Common myeloid progenitor, CD34-positive (primary cell): ENCODE data around the gene PDIA4.

ENCODE experiments used
- CTCF ChIA-PET: fragments of 350-600 bp; sonication (Branson Sonifier 250); formaldehyde crosslinking; loops from one replicate; lab custom pipeline; 2021; ENCODE audit warnings: antibody characterized with exemption; lab: Charles Lee
- POLR2A ChIA-PET: fragments of 350-600 bp; sonication (Branson Sonifier 250); formaldehyde crosslinking; loops from one replicate; lab custom pipeline; 2021; ENCODE audit warnings: antibody characterized with exemption; lab: Charles Lee
- DNase-seq, 3 donors: peaks; one replicate each; pipeline versions ENCODE4 v3.0.0 to v3.0.0-alpha.2; 2013
- H3K27ac ChIP-seq, 2 experiments: 1 replicate in 1 of 2; 2 replicates in 1 of 2; pipeline ENCODE4 v1.7.0; 2013; ENCODE audit warnings: inconsistent platforms in 2 of 2, low read length in 2 of 2, mild to moderate bottlenecking in 2 of 2, low read depth in 1 of 2, moderate library complexity in 1 of 2; ENCODE audit not compliant: severe bottlenecking in 2 of 2, insufficient read depth in 1 of 2, poor library complexity in 1 of 2
- H3K27me3 ChIP-seq, 5 experiments: replicated peaks in 2 of 5; 1 replicate in 3 of 5; 2 replicates in 2 of 5; pipeline versions ENCODE4 v1.6.1 to v1.7.0; 2013; ENCODE audit warnings: low read length in 4 of 5, mild to moderate bottlenecking in 2 of 5, moderate library complexity in 2 of 5, inconsistent platforms in 1 of 5; ENCODE audit not compliant: insufficient read depth in 5 of 5, control insufficient read depth in 4 of 5
- H3K36me3 ChIP-seq, 4 experiments: 1 replicate in 2 of 4; 2 replicates in 2 of 4; pipeline versions ENCODE4 v1.6.1 to v1.7.0; 2013; ENCODE audit warnings: low read length in 3 of 4, control low read depth in 1 of 4, mild to moderate bottlenecking in 1 of 4; ENCODE audit not compliant: control insufficient read depth in 4 of 4, insufficient read depth in 4 of 4
- H3K4me1 ChIP-seq, 4 experiments: 1 replicate in 3 of 4; 2 replicates in 1 of 4; pipeline versions ENCODE4 v1.6.1 to v1.7.1; 2013; ENCODE audit warnings: low read length in 3 of 4, mild to moderate bottlenecking in 3 of 4, control low read depth in 1 of 4, inconsistent platforms in 1 of 4, moderate library complexity in 1 of 4; ENCODE audit not compliant: control insufficient read depth in 4 of 4, insufficient read depth in 4 of 4; ENCODE audit errors: control extremely low read depth in 1 of 4
- H3K4me3 ChIP-seq, 7 experiments: 1 replicate in 4 of 7; 2 replicates in 3 of 7; pipeline versions ENCODE4 v1.5.1 to v1.7.0; 2013; ENCODE audit warnings: mild to moderate bottlenecking in 7 of 7, low read length in 6 of 7, moderate library complexity in 6 of 7, inconsistent platforms in 2 of 7, low read depth in 2 of 7, control low read depth in 1 of 7; ENCODE audit not compliant: insufficient read depth in 4 of 7, control insufficient read depth in 1 of 7; ENCODE audit errors: extremely low read depth in 1 of 7
- H3K9me3 ChIP-seq, 5 experiments: 1 replicate in 4 of 5; 2 replicates in 1 of 5; pipeline versions ENCODE4 v1.6.1 to v1.7.1; 2013; ENCODE audit warnings: low read length in 4 of 5, mild to moderate bottlenecking in 2 of 5, inconsistent platforms in 1 of 5, low read depth in 1 of 5, moderate library complexity in 1 of 5; ENCODE audit not compliant: control insufficient read depth in 4 of 5, insufficient read depth in 2 of 5; ENCODE audit errors: control extremely low read depth in 1 of 5
- WGBS: methylation state at CpG from one replicate; pipeline ENCODE4 v1.1.5; 2013; ENCODE audit not compliant: insufficient coverage; 5-methylcytosine and 5-hydroxymethylcytosine counted together

The PDIA4 gene

DNA sequence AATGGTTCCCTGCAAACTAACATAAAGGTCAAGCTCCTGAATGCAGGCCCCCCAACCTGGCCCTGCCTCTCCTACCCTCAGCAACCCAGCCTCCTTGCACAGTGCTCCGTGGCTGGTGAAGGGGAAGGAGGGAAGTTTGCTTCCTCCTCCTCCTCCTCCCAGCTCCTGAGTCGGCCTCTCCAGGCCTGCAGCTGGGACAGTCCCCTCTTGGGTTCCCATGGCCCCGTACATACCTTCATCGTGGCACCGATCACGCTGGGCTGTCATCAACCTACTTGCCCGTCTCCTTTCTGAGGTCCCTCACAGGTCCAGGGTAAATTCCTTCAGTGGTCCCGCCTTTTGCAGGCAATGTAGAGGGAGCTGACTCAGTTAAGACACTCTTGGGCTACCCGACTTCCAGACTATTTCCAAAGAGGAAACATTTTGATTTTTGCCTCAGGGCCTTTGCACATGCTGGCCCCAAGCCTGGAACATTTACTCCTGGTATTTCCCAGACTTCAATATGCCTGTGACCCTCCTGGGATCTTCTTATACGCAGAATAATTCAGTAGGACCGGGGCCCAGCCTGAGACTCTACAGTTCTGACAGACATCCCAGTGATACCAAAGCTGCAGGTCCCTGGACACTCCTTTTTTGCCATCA, 26.8 kb downstream of the PDIA4 start:
- CTCF ChIA-PET = interaction anchor here (1.4 to 2.7 kb wide), 3 partner anchors 8 to 64 kb away, joined by 4 to 16 read pairs (median 10); no protein-coding TSS in a partner anchor
- Histone ChIP-seq H3K27ac (no peak overlapping the region), H3K9me3 (no peaks in the 10 kb centered on the region), H3K4me3 (no peak overlapping the region), H3K36me3 (peaks cover 7 to 48% (median 32%) of the 10 kb centered on the region in 4 experiments), H3K27me3 (no peaks in the 10 kb centered on the region), H3K4me1 (no peaks in the 10 kb centered on the region)
- POLR2A ChIA-PET = no interaction called here
- 89% methylated on average over 10 of the region's 11 CpGs for WGBS
- no peak for DNase-seq

DNA sequence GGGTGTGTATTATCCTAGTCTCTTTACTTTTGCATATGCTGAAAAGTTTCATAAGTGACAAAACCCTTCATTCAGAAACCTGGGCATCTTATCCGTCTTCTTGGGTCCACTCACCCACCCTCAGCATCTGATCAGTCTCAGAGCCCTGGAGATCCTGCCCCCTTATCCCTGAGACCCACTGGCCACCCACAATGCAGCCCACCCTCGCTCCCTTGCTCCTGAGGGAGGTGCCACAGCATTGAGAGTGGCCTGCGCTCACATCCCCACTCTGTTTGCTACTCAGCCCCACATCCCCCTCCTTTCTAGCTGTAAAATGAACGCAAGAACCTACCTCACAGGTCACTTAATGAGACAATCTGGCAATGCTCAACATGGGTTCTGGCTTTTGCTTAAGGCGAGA, 27.3 kb downstream of the PDIA4 start:
- Histone ChIP-seq H3K4me1 (no peaks in the 10 kb centered on the region), H3K9me3 (no peaks in the 10 kb centered on the region), H3K27ac (no peak overlapping the region), H3K4me3 (no peak overlapping the region), H3K36me3 (peaks cover 7 to 42% (median 28%) of the 10 kb centered on the region in 4 experiments), H3K27me3 (no peaks in the 10 kb centered on the region)
- ChIA-PET CTCF (interaction anchor here (1.4 to 2.7 kb wide), 3 partner anchors 9 to 65 kb away, joined by 4 to 16 read pairs (median 10); no protein-coding TSS in a partner anchor), POLR2A (no interaction called here)
- 89% methylated on average over 3 of the region's 5 CpGs for WGBS
- no peak for DNase-seq

DNA sequence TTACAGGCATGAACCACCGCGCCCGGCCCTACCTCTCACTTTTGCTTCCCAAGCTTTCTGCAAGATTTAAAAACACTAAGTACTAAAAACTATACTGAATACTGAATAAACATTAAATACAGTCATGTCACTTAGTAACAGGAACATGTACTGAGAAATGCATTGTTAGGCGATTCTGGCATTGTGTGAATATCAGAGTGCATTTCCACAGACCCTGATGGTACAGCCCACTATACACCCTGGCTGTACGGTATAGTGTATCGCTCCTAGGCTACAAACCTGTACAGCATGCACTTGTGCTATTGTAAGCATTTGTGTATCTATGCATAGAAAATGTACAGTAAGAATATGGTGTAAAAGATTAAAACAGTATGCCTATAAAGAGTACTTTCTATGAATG, 29.1 kb downstream of the PDIA4 start:
- H3K4me1 ChIP-seq = no peaks in the 10 kb centered on the region
- peaks cover 4 to 26% (median 19%) of the 10 kb centered on the region in 4 experiments for H3K36me3 ChIP-seq
- DNase-seq = no peak
- CTCF ChIA-PET = interaction anchor here (0.7 to 2.7 kb wide), 6 partner anchors 8 to 67 kb away, joined by 3 to 10 read pairs (median 3); no protein-coding TSS in a partner anchor
- POLR2A ChIA-PET = no interaction called here
- H3K9me3 ChIP-seq = no peaks in the 10 kb centered on the region
- 100% methylated on average over 1 of the region's 6 CpGs for WGBS
- H3K27ac ChIP-seq = no peak overlapping the region
- no peak overlapping the region for H3K4me3 ChIP-seq
- H3K27me3 ChIP-seq = no peaks in the 10 kb centered on the region

DNA sequence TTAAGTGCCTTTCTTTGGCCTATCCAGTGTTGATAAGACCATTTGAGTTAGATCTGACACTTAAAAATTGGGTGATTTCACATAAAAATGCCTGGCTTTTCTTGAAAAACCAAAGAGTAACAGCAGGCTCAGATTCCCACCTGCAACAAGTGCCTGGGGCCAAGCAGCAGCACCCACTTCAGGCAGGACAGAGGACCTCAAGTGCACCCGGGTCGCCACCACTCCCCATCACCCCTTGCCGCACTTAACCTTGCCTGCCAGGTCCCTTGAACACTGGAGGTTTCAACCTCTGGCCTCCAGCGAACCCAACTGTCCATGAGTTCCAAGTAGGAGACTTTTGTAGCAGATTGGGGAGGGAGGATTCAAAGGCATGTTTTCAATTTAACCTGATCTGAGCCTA, 30.8 kb downstream of the PDIA4 start:
- Histone ChIP-seq H3K27me3 (no peaks in the 10 kb centered on the region), H3K4me3 (no peak overlapping the region), H3K36me3 (peaks cover 0 to 10% (median 7%) of the 10 kb centered on the region in 4 experiments), H3K4me1 (no peaks in the 10 kb centered on the region), H3K9me3 (no peaks in the 10 kb centered on the region), H3K27ac (no peak overlapping the region)
- POLR2A ChIA-PET = no interaction called here
- CTCF ChIA-PET = no interaction called here
- whole genome bisulfite sequencing = 100% methylated on average over 2 of the region's 4 CpGs
- no peak for DNase-seq

DNA sequence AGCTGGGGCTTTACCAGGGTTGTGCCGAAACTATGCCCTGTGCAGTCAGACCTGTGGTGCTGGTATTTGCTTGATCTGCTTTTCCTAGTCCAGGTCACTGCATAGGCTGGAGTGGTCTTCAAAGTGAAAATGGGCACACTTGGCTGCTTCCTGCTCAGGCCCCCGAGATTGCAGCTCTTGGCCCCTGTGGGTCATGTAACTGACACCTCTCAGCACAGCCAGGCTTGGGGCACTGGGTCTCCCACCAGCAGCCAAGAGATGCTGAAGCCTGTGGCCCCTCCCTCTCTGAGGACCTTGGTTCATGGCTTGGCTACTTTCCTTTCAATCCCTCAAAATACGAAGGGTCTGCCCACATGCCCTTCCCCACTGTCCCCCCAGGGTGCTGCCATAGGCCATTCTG, 33.7 kb downstream of the PDIA4 start:
- ChIA-PET CTCF (interaction anchor here (1.1 to 2.5 kb wide), 4 partner anchors 11 to 42 kb away, joined by 3 to 10 read pairs (median 8); no protein-coding TSS in a partner anchor), POLR2A (no interaction called here)
- WGBS = 100% methylated on average over 3 of the region's 3 CpGs
- H3K4me1 ChIP-seq = no peaks in the 10 kb centered on the region
- no peaks in the 10 kb centered on the region for H3K27me3 ChIP-seq
- DNase-seq = no peak
- H3K4me3 ChIP-seq = no peak overlapping the region
- H3K27ac ChIP-seq = no peak overlapping the region
- no peaks in the 10 kb centered on the region for H3K9me3 ChIP-seq
- H3K36me3 ChIP-seq = no peaks in the 10 kb centered on the region

DNA sequence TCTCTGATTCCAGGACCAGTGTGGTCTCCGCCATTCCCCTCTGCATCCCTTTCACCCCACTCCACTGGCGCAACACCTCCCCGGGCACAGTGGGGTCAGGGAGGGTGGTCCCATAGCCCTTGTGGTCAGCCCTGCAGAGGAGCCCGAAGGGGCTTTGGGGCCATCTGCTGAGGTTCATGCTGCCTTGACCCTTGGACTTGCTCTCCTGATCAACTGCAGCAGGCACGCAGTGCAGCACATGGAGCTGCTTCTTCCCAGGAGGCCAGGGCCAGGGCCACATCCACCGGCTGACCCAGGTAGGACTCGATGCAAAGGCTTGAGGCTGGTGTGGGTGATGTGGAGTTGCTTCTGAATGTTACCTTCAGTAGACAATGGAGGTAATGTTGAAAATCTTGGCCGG, 35.1 kb downstream of the PDIA4 start:
- Histone ChIP-seq H3K27me3 (no peaks in the 10 kb centered on the region), H3K4me1 (peaks cover 0 to 6% (median 3%) of the 10 kb centered on the region in 4 experiments), H3K27ac (no peak overlapping the region), H3K36me3 (no peaks in the 10 kb centered on the region), H3K9me3 (no peaks in the 10 kb centered on the region), H3K4me3 (no peak overlapping the region)
- WGBS = 100% methylated on average over 5 of the region's 8 CpGs
- POLR2A ChIA-PET = no interaction called here
- CTCF ChIA-PET = interaction anchor here (2.4 to 2.5 kb wide), 2 partner anchors 12 to 14 kb away, joined by 9 to 10 read pairs; no protein-coding TSS in a partner anchor
- no peak for DNase-seq

DNA sequence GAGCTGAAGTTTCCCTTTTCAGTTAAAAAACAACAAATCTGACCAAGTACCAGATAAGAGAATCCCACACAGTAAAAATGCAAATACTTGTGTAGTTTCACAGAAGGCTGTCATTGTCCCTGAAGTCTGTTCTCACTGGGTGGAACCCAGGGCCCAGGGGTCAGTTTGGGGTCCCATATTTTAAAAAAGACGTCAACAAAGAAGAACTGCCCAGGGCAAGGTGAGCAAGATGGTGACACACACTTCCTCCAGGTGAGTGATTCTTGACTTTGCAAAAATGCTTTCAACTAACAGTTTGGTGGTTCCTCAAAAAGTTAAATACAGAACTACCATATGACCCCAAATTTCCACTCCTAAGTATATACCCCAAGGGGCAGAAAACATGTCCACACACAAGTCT, 36.8 kb downstream of the PDIA4 start:
- no peaks in the 10 kb centered on the region for H3K36me3 ChIP-seq
- no peak overlapping the region for H3K27ac ChIP-seq
- H3K27me3 ChIP-seq = no peaks in the 10 kb centered on the region
- no peaks in the 10 kb centered on the region for H3K9me3 ChIP-seq
- H3K4me1 ChIP-seq = peaks cover 0 to 17% (median 7%) of the 10 kb centered on the region in 4 experiments
- ChIA-PET CTCF (interaction anchor here (1.9 to 2.0 kb wide), 2 partner anchors 13 to 16 kb away, joined by 8 to 9 read pairs; no protein-coding TSS in a partner anchor), POLR2A (no interaction called here)
- H3K4me3 ChIP-seq = no peak overlapping the region
- WGBS = 33% methylated on average over 1 of the region's 1 CpG
- DNase-seq = no peak
